Measurements from ENCODE around the gene BTBD8.

The BTBD8 gene

DNA sequence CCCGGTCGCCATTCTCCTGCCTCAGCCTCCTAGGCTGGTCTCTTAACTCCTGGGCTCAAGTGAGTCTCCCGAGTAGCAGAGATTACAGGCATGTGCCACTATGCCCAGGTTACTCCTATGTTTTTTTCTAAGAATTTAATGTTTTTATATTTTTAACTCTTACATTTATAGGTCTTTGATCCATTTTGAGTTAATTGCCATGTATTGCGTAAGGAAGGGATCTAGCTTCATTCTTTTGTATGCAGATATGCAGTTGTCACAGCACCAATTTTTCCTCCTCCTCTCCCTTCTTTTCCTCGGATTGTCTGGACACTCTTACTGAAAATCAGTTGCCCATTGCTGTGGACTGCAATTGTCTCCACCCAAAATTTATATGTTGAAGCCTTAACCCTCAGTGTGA lies 11.5 kb downstream of the BTBD8 start:
- in situ Hi-C loops (cut with MboI; ENCODE audit: low sequenced_read_pairs), result no loop called here

DNA sequence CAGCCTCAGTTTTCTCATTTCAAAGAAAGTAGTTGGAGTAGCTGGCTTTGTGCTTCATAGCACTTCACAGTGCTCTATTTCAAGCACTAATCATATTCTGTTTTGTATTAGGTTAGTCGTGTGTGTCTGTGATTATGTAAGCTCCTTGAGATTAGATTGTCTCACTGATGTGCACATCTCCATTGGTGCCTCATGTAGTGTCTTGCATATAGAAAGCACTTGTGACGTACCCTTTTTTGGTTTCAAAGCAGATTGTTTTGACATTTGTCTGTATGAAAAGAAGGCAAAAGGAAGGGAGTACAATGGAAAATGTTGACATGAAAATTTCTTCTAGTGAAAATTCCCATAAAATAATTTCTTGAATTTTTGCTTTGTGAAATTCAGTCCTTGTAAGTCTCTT lies 13.9 kb downstream of the BTBD8 start:
- in situ Hi-C loops (cut with MboI; ENCODE audit: low sequenced_read_pairs), result no loop called here

- in situ Hi-C loops (cut with MboI; ENCODE audit: low sequenced_read_pairs), result no loop called here
Measured at GRCh38 chr1:92094595-92094994, 14.4 kb downstream of the BTBD8 start.

DNA sequence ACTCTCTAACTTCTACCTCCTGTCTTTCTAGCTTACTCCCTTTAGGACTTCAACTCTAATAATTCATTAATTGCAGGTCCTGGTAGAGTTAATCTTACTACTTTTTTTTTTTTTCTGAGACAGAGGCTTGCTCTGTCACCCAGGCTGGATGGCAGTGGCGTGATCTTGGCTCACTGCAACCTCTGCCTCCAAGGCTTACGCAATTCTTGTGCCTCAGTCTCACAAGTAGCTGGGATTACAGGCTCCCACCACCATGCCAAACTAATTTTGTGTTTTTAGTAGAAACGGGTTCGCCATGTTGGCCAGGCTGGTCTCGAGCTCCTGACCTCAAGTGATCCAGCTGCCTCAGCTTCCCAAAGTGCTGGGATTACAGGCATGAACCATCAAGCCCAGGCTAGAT lies 15.7 kb downstream of the BTBD8 start:
- in situ Hi-C loops (cut with MboI; ENCODE audit: low sequenced_read_pairs), result no loop called here

DNA sequence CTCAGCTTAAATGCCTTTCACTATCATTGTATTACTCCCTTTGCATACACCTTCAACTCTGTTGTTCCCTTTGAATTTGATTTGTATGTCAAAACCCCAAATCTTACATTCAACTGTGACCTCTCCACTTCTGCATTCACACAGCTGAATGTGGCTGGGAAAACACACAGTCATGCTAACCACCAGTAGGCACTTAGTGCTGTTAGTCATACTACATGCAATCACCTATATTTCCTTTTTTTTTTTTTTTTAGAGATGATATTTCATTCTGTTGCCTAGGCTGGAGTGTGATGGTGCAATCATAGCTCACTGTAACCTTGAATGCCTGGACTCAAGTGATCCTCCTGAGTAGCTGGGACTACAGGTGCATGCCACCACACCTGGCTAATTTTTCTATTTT lies 16.2 kb downstream of the BTBD8 start:
- in situ Hi-C loops (cut with MboI; ENCODE audit: low sequenced_read_pairs), result no loop called here

- in situ Hi-C loops (cut with MboI; ENCODE audit: low sequenced_read_pairs), result no loop called here
Measured at GRCh38 chr1:92105546-92106081, 25.5 kb downstream of the BTBD8 start.

DNA sequence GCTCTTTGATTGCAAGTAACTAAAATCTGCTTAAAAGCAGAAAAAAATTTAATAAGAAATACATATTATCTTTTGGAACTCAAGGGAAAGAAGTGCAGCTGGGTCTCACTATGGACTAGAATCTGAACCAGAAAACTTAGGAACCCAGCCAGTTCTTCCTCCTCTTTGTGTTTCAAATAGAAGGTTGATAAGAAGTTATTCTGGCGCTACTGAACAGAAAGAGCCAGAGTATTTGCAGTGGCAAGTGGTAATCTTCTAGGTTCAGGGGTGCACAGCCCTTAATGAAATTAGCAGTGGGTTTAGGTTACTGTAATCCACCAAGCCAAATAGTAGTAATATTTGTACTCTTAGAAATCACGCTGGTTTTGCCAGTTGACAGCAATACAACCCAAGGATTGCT lies 28.5 kb downstream of the BTBD8 start:
- in situ Hi-C loops (cut with MboI; ENCODE audit: low sequenced_read_pairs), result no loop called here

DNA sequence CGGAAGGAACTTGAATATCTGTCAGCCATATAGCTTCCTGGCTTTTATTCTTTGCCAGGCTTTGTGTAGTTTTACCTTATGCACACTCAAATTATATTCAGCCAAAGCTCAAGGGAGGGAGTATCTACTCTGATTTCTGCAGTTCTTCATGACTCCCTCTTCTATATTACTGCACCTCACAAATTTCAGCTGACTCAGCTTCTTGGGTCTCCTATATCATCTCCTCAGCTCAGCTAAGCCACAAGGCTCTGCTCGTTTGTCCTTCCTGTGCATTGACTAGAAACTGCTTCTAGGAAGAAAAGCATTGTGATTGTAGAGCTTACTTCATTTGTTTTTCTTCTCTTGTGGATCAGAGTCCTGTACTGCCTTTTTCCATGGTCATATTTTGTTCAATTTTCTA lies 37.4 kb downstream of the BTBD8 start:
- in situ Hi-C loops (cut with MboI; ENCODE audit: low sequenced_read_pairs), result no loop called here

DNA sequence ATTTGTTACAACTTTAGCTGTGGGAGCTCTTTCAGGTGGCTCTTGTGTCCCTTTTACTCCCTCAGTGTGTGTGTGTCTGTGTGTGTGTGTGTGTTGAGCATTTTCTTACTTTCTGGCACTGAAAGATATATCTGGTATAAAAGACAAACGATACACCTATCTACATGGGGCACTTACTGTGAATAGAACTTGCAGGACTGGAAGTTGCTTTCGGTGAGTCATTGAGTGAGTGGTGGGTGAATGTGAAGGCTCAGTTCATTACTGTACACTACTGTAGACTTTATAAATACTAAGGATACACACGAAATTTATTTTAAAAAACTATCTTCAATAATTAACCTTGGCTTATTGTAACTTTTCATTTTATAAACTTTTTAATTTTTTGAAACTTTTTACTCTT lies 38.7 kb downstream of the BTBD8 start:
- in situ Hi-C loops (cut with MboI; ENCODE audit: low sequenced_read_pairs), result no loop called here

DNA sequence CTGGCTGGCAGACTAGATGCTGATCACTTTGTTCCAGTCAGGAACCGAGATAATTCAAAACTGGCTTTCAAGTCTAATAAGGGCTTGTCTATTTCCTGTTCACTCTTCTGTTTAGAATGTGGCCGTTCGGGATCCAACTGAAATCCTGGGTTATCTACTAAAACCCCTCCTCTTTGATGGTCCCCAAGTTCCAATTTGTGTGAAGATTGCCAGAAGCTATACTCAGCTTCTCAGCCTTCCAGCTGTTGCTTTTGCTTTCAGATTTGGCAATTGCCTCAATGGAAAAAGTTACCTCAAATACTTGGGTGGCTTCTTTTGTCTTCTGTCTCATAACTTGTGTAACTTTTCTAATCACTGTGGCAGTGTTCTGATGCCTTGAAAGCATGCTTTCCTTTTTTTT lies 43.7 kb downstream of the BTBD8 start:
- in situ Hi-C loops (cut with MboI; ENCODE audit: low sequenced_read_pairs), result no loop called here

- in situ Hi-C loops (cut with MboI; ENCODE audit: low sequenced_read_pairs), result no loop called here
Measured at GRCh38 chr1:92125204-92125603, 45.1 kb downstream of the BTBD8 start.

DNA sequence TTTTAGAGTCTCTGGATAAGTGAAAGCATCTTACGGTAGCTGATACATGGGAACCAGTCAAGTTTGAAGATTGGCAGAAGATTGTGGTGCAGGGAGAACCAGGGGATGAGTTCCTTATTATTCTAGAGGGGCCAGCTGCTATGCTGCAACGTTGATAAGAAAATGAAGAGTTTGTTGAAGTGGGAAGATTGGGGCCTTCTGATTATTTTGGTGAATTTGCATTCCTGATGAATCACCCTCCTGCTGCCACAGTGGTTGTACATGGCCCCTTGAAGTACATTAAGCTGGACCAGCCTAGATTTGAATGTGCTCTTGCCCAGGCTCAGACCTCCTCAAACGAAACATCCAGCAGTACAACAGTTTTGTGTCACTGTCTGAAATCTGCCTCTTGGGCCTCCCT lies 45.9 kb downstream of the BTBD8 start:
- in situ Hi-C loops (cut with MboI; ENCODE audit: low sequenced_read_pairs), result no loop called here

DNA sequence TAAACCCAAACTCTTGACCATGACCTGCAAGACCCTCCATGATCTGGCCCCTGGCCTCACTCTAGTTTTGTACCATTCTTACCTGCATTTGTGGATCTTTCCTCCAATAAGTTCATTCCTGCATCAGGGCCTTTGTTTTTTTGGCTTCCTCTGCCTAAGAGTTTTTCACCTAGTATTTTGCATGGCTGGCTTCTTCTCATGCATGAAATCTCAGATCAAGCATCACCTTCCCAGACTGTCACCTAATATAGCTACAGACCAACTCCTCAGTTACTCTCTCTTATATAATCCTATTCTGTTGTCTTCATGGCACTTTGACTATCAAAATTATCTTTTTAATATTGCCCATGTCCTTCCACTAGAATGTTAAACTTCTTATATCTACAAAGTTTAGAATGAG lies 54.2 kb downstream of the BTBD8 start:
- in situ Hi-C loops (cut with MboI; ENCODE audit: low sequenced_read_pairs), result no loop called here

GRCh38 chr1:92136341-92136740 lies 56.2 kb downstream of the BTBD8 start:
- in situ Hi-C loops (cut with MboI; ENCODE audit: low sequenced_read_pairs), result no loop called here

DNA sequence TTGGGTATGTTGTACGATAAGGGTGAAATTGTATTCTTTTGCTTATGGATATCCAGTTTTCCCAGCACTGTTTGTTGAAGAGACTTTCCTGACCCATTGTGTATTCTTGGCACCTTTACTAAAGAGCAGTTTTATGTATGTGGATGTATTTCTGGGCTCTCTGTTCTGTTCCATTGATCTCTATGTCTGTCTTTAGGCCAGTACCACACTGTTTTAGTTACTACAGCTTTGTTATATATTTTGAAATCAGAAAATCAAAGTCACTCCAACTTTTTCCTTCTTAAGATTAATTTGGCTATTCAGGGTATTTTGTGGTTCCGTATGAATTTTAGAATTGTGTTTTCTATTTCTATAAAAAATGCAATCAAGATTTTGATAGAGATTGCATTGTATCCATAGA lies 74.8 kb downstream of the BTBD8 start:
- in situ Hi-C loops (cut with MboI; ENCODE audit: low sequenced_read_pairs), result no loop called here

DNA sequence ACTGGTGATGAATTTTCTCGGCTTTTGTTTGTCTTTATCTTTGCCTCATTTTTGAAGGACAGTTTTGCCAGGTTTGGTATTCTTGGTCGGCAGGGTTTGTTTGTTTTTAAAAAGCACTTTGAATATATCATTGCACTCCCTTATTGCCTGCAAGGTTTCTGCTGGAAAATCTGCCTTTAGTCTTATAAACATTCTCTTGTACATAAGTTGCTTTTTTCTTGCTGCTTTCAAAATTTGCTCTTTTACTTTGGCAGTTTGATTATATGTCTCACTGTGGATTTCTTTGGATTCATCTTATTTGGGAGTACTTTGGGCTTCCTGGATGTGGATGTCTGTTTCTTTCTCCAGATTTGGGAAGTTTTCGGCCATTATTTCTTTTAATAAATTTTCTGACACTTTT lies 79.4 kb downstream of the BTBD8 start:
- in situ Hi-C loops (cut with MboI; ENCODE audit: low sequenced_read_pairs), result no loop called here

GRCh38 chr1:92165389-92165788 lies 85.2 kb downstream of the BTBD8 start:
- in situ Hi-C loops (cut with MboI; ENCODE audit: low sequenced_read_pairs), result no loop called here

DNA sequence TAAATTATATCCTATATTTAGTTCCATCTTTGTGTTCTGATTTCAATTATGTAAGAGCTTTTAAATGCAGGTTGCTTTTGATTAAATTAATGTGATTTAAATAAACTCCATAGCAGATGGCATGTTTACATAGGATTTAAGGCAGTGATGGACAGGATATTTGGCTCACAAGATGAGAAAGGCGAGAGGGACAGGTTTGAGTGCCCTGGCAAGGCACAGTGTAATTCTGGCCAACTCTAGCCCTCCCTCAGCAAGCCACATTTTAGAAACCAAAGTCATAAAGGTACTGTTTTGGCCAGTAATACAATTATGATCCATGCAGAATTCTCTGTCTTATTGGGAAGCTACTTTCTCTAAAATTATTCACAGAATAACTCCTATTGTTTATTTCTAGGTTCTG lies 87.0 kb downstream of the BTBD8 start:
- in situ Hi-C loops (cut with MboI; ENCODE audit: low sequenced_read_pairs), result no loop called here

DNA sequence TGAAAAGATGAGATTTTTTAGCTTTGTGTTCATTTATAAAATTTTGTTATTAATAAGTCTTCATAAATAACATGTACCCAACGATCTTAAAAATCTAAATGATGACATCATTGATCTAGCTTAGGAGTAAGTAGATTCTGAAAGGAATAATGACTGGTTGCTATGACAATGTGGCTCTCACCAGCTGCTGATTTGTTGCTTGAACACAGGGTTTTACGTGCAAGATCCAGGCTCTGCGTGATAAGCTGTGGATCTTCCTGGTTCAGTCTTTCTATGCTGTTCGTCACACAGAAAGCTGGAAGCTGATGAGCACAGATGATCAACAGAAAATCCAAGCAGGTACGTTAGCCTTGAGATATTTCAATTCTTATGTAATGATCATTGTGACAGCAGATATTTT lies 88.5 kb downstream of the BTBD8 start:
- in situ Hi-C loops (cut with MboI; ENCODE audit: low sequenced_read_pairs), result no loop called here

DNA sequence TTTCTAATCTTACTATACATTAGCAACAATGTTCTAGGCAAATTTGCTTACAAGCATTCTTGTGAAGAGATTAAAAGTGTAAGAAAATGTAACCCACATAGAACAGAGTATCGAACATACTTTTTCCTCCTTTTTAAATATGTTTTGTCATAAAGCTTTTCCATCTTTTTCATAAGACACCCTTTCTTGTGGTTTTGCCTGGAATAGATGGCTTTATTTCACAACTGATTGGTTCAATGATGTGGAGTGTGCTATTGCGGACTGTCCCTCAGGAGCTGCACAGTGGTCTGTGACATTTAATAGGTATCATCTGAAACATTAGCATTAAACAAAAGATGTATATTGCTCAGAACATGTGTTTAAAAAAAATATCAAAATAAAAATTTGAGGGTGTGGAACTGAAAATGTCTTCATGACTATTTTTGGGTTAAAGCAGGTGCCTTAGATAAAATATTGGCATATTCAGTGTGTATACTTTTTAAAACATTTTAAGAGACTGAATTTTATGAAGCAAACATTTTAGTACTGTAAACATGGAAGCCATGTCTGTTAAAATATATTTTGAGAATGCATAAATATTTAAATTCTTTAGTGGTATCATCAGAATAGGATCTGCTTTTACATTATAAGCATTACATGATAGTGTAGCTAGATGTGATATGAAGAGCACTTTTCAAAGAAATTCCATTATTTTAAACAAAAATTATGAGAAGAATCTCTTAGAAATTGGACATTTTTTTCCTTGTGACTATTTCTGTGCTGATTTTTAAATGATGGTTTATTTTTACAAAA lies 89.3 kb downstream of the BTBD8 start:
- in situ Hi-C loops (cut with MboI; ENCODE audit: low sequenced_read_pairs), result no loop called here

DNA sequence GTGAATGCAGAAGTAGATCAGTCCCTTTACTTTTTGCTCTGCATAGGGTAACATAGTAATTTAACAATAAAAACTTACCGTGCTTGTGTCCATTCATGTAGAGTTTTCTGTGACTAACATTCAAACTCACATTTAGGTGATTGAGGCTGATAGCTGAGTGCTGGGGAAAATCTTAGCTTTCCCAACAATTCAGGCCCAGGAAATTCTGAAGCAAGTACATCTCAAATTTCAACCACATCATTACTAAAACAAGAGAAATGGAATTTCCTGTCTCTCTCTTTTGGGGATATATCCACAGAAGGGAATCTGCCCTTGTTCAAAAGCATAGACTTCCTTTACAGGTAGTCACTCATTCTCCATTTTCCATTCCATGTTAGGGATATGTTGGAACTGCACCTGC lies 104.5 kb downstream of the BTBD8 start:
- in situ Hi-C loops (cut with MboI; ENCODE audit: low sequenced_read_pairs), result no loop called here

DNA sequence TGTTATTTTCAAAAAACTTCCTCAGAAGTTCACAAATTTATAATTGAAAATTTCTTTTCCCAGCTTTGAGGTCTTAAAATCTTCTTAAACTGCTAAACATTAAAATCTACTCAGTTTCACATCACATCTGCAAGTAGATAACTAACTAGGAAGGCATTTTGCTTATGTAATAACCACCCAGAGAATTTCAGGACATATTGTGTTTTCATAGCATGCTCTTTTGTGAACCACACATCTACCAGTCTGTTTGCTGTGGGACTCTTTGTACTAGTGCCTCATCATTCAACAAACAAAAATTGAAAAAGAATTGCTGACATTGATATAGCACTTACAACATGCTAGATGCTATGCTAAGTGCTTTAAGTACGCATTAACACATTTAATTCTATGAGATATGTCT lies 105.9 kb downstream of the BTBD8 start:
- in situ Hi-C loops (cut with MboI; ENCODE audit: low sequenced_read_pairs), result no loop called here
